HepG2 (cell line): ENCODE measurements around the gene ANKRD39. TPM values are rescaled to one million over a fixed set of nuclear protein-coding genes. Genes with fewer than 3 reads are reported as not detected.

Experiments
- ATAC-seq: fragments of 200-7000 bp; cut with Tn5 transposase; 3 replicates; pipeline ENCODE4 v1.9.1; 2020; ENCODE audit warnings: mild to moderate bottlenecking, moderate library complexity
- BruUV-seq: library from RNA; stranded (reverse); fragments of 400-500 nt; replicated peaks from 2 replicates; lab custom pipeline; 2021; lab: Mats Ljungman, UMichigan
- CTCF ChIA-PET: fragments of 300-600 bp; formaldehyde crosslinking; extraction: SDS; loops from one replicate; lab custom pipeline; 2021; ENCODE audit warnings: low total read pairs, inconsistent platforms, low intra/inter-chr PET ratio; lab: Yijun Ruan, JAX
- POLR2A ChIA-PET: fragments of 350-600 bp; sonication (Branson Sonifier 250); formaldehyde crosslinking; loops from one replicate; lab custom pipeline; 2020; ENCODE audit warnings: antibody characterized with exemption, inconsistent platforms; lab: Yijun Ruan, JAX
- DNase-seq: peaks from one replicate; pipeline ENCODE4 v3.0.0-alpha.2; 2015; ENCODE audit warnings: low spot score
- FAIRE-seq: peaks from 3 replicates; lab custom pipeline; 2011; peaks lifted over from hg19 to GRCh38; lab: Jason Lieb, UNC
- H2AFZ ChIP-seq: one replicate; pipeline ENCODE4 v1.6.1; 2011; ENCODE audit warnings: low read length, inconsistent platforms
- H3K27ac ChIP-seq: fragments of 300-600 bp; 3 replicates; pipeline ENCODE4 v1.8.0; 2011; ENCODE audit warnings: mixed run types, mild to moderate bottlenecking, mixed read lengths, low read length, inconsistent platforms; ENCODE audit not compliant: insufficient read depth; ENCODE audit errors: extremely low read length
- H3K27me3 ChIP-seq, 2 experiments: fragments of 200-600 bp in 1 of 2; 2 replicates in 1 of 2; 3 replicates in 1 of 2; pipeline versions ENCODE4 v1.6.0 to v1.8.0; 2011; ENCODE audit warnings: low read length in 2 of 2, mild to moderate bottlenecking in 2 of 2, moderate library complexity in 2 of 2, inconsistent platforms in 1 of 2; ENCODE audit not compliant: insufficient read depth in 2 of 2, control insufficient read depth in 1 of 2
- H3K36me3 ChIP-seq, 2 experiments: fragments of 200-600 bp in 1 of 2; replicated peaks in 1 of 2; 2 replicates in 1 of 2; 3 replicates in 1 of 2; pipeline versions ENCODE4 v1.5.1 to v1.8.0; 2011; ENCODE audit warnings: low read length in 2 of 2, inconsistent platforms in 1 of 2; ENCODE audit not compliant: insufficient read depth in 2 of 2, control insufficient read depth in 1 of 2
- H3K4me1 ChIP-seq: 2 replicates; pipeline ENCODE4 v1.5.1; 2012; ENCODE audit warnings: low read length, inconsistent platforms; ENCODE audit not compliant: insufficient read depth
- H3K4me2 ChIP-seq: 2 replicates; pipeline ENCODE4 v1.6.0; 2011; ENCODE audit warnings: low read depth, low read length, inconsistent platforms
- H3K4me3 ChIP-seq, 3 experiments: fragments of 200-600 bp in 1 of 3; sonication (generic), shearing (Covaris generic) in 1 of 3; replicated peaks in 1 of 3; 2 replicates each; pipeline ENCODE4 v1.5.1; 2011 to 2016; ENCODE audit warnings: low read length in 3 of 3, inconsistent platforms in 2 of 3, low read depth in 2 of 3, mild to moderate bottlenecking in 2 of 3, control low read depth in 1 of 3, mixed read lengths in 1 of 3; ENCODE audit not compliant: insufficient read depth in 1 of 3
- H3K79me2 ChIP-seq: one replicate; pipeline ENCODE4 v1.6.1; 2011; ENCODE audit warnings: low read length, inconsistent platforms; ENCODE audit not compliant: insufficient read depth
- H3K9ac ChIP-seq: 2 replicates; pipeline ENCODE4 v1.6.0; 2011; ENCODE audit warnings: mild to moderate bottlenecking, low read depth, low read length, inconsistent platforms; ENCODE audit not compliant: insufficient read depth
- H3K9me3 ChIP-seq: 2 replicates; pipeline ENCODE4 v1.5.1; 2012; ENCODE audit warnings: mild to moderate bottlenecking, low read length
- H4K20me1 ChIP-seq: 2 replicates; pipeline ENCODE4 v1.6.0; 2011; ENCODE audit warnings: inconsistent platforms, mild to moderate bottlenecking, low read length, moderate library complexity; ENCODE audit not compliant: insufficient read depth
- DMAP1 ChIP-seq: IDR thresholded peaks from 2 replicates; pipeline ENCODE4 v1.6.1; 2016
- HMG20B ChIP-seq: conservative IDR thresholded peaks from 2 replicates; pipeline ENCODE4 v1.6.1; 2016; ENCODE audit warnings: missing genetic modification reagents, missing compliant biosample characterization
- MAFK ChIP-seq, 2 experiments: IDR thresholded peaks in 1 of 2; conservative IDR thresholded peaks in 1 of 2; 2 replicates each; pipeline ENCODE4 v1.6.1; 2011; ENCODE audit warnings: improper control_type of control experiment in 2 of 2, low read length in 2 of 2
- TCF12 ChIP-seq, 2 experiments: fragments of 450-650 bp in 1 of 2; sonication (generic) in 1 of 2; formaldehyde crosslinking in 1 of 2; IDR thresholded peaks; 2 replicates each; pipeline versions ENCODE4 v1.6.1 to v1.8.0; 2017 to 2022; ENCODE audit warnings: antibody characterized with exemption in 1 of 2, mild to moderate bottlenecking in 1 of 2, missing genetic modification reagents in 1 of 2, moderate library complexity in 1 of 2
- ZFP90 ChIP-seq: sonication (generic); formaldehyde crosslinking; IDR thresholded peaks from 2 replicates; pipeline ENCODE4 v1.8.0; 2022; ENCODE audit warnings: missing genetic modification reagents, mild to moderate bottlenecking, inconsistent platforms, borderline replicate concordance
- ZNF138 ChIP-seq: sonication (generic); formaldehyde crosslinking; IDR thresholded peaks from 2 replicates; pipeline ENCODE4 v1.5.0; 2020; ENCODE audit warnings: mild to moderate bottlenecking, low read depth, missing genetic modification reagents
- WGBS: methylation state at CpG from one replicate; pipeline ENCODE4 v1.1.6; 2017; ENCODE audit warnings: low lambda C conversion rate; 5-methylcytosine and 5-hydroxymethylcytosine counted together
- in situ Hi-C: cut with HindIII; loops from 2 replicates; pipeline ENCODE4 v1.10.0; 2017; ENCODE audit warnings: low pct_unique_long_range_greater_than_20kb; ENCODE audit not compliant: extremely low pct_ligation_motif_present
- intact Hi-C: fragments of 100-400 bp; cut with micrococcal nuclease; formaldehyde crosslinking; loops from one replicate; pipeline ENCODE4 v1.10.0; 2022; ENCODE audit not compliant: unreplicated experiment
- polyA plus RNA-seq, 8 experiments: library from polyadenylated mRNA; depleted of rRNA in 3 of 8; stranded (reverse) in 7 of 8; unstranded in 1 of 8; fragments of >200 nt; fragmentation: Illumina TruSeq in 4 of 8; extraction: Trizol in 4 of 8; gene quantifications; 2 replicates each; pipeline versions ENCODE4 v1.2.1 to v1.2.3, GENCODE V29; 2011 to 2016; ENCODE audit warnings: low read depth in 4 of 8, missing spikeins in 1 of 8, mixed read lengths in 1 of 8; ENCODE audit not compliant: insufficient read depth in 1 of 8
- total RNA-seq, 5 experiments: library from RNA; depleted of rRNA; stranded (reverse); fragments of >200 nt; fragmentation: Illumina TruSeq; extraction: Trizol; gene quantifications; 2 replicates each; pipeline ENCODE4 v1.2.3, GENCODE V29; 2016; ENCODE audit warnings: low read depth in 1 of 5

ANKRD39 gene
- total and polyA plus RNA-seq, 2 of the 13 experiments (the other 11 are each of a cell fraction or from before 2014, with no cell fraction given) = 23.2 to 24.8 TPM

DNA sequence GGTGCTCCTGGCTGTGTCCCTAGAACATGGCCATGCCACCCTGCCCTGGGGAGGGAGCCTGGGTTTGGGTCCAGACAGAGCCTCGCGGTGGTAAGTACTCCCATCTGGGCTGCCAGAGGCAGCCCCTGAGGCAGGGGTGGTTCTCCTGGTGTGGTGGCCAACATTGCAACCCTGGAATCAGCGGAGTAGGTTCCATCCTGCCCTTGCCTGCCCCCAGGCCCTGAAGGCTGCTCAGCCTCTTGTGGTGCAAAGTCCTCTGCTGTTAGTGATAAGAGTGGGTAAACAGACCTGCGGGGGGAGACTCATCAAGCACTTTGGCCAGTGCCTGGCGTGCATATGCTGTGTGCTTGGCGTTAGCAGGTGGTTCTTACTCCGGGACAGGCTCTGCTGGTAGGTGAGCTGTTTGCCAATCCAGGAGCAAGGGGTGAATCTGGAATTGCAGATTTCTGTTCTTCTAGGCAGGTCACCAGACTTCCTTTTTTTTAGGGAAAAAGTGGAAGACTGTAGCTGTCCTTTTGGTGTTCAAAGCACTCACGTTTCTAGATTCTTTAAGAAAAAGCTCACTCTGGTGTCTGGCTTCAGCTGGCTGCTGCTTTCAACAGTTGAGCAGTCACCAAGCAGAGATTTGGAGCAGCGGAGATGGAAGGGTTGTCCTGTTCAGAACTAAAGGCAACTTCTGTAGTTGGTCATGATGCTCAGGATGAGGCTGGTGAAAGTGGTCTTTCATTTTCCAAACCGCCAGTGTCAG, 38.5 kb downstream of the ANKRD39 start (continued):
- peak; percentile 89 for TF ChIP-seq HMG20B (CRISPR knock-in tag)

DNA sequence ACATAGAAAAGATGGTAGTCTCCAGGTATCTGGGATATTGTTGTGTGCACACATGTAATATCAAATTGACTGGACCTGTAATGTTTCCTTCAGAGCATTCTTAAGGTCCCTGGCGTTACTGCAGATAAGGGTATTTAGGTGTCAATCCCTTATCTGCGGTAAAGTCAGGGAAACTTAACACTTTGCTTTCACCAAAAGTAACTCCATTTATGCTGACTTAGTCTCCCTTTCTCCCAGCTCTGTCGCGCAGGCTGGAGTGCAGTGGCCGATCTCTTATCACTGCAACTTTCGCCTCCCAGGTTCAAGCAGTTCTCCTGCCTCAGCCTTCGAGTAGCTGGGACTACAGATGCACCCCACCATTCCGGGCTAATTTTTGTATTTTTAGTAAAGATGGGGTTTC, 39.9 kb downstream of the ANKRD39 start:
- TF ChIP-seq MAFK (conservative IDR thresholded peaks at IDR 0.05 in 1 of 2, IDR thresholded peaks at IDR 0.05 in 1 of 2; ENCODE audit: low read length in 2 of 2) (0 out of 4 replicates have a peak, but pooled peaks of 1 of the 2 experiments have one; percentile 5), DMAP1 (CRISPR knock-in tag) (no peak), TCF12 (IDR thresholded peaks at IDR 0.05) (no peak), TCF12 (CRISPR knock-in tag; IDR thresholded peaks at IDR 0.05) (no peak), ZFP90 (CRISPR knock-in tag) (0 out of 2 replicates have a peak, but pooled peaks have one; percentile 40), ZNF138 (CRISPR knock-in tag) (0 out of 2 replicates have a peak, but pooled peaks have one; percentile 23)
- CTCF ChIA-PET = no interaction called here
- Histone ChIP-seq H3K27ac (peak overlapping the region; percentile 83), H3K4me2 (peak overlapping the region; percentile 100), H3K4me1 (peaks cover 70% of the 10 kb centered on the region), H3K9me3 (no peaks in the 10 kb centered on the region), H3K79me2 (peaks cover 67% of the 10 kb centered on the region), H3K27me3 (no peaks in the 10 kb centered on the region; a peak in 1 of 5 replicates), H3K4me3 (peak overlapping the region; percentile 67 to 91 (median 87)), H4K20me1 (peaks cover 51% of the 10 kb centered on the region), H2AFZ (no peak overlapping the region), H3K36me3 (peaks cover 3 to 24% of the 10 kb centered on the region in 2 experiments; a peak in 4 of 5 replicates), H3K9ac (peak overlapping the region; percentile 87)
- WGBS = 25% methylated on average over 8 of the region's 8 CpGs
- POLR2A ChIA-PET = interaction anchor here (0.9 to 7.4 kb wide), 9 partner anchors 8 to 59 kb away, joined by 3 to 99 read pairs (median 4); partner anchors contain the start of genes ANKRD39 and SEMA4C
- no peak for ATAC-seq
- TSS peak; percentile 42 for BruUV-seq
- intact Hi-C loops = loop anchor here (2.0 to 5.0 kb wide), 4 partner anchors 39 to 216 kb away; partner anchors contain the start of genes CNNM4 and KANSL3
- FAIRE-seq = peak; percentile 34
- in situ Hi-C loops = no loop called here
- no peak for DNase-seq
